Right hindlimb (tissue), 1 donor: Measurements from ENCODE around the gene ZNF664.
"Not testable (repeated sequence)": the region's sequence is repeated elsewhere in the genome, so short reads cannot be mapped to it uniquely, and the experiment has no call there.

Experiments used
- DNase-seq: peaks from one replicate; pipeline ENCODE4 v3.0.0-alpha.2; 2018

The ZNF664 gene

DNA sequence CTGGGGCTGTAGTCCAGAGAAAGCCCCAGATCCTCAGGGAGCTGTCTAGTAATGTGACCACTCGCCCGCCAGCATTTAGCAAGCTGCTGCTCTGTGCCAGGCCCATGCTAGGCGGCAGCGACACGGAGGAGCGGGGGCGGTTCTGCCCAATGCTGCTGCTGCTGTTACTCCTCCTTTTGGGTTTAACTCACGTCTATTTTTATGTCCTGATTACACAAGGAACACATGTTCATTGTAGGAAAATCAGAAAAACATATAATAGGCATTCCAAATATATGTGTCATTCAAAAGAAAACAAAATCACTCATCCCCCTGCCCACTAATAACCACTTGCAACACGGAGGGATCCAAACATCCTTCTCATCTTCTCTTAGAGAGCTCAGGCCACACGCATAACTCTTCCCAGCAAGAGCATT is 30.8 kb upstream of the ZNF664 start:
- peak; percentile 41 for DNase-seq

DNA sequence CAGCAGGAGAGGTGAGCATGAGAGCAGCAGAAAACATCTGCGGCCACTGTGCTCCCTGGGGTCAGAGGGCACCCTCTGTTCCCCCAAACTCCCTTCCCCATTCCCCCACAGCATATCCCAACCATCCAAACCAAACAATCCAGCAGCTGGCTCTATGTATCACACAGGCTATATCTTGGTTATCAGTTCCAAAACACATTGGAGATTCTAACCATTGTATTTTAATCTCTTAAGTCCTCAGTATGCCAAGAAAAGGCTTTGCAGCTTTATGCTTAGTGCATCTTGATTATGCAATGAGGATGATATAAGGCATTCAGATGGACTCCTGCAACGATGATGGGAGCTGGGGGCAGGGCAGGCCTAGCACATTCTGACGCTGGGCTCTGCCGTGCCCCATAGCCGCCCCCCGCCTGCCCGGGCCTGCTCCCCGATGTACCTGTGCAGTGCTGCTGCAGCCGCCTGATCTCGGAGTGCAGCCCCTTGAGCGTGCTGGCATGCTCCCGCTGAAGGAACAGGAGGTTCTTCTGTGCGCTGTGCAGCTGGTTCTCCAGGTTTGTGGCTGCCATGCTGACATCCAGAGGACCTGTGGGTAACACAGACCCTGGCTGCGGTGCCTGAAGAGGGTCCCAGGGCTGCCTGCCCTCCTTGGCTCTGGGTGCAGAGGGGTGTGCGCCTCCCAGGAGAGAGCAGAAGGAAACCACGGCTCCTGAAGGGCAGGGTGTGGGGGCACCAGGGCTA is 29.9 kb upstream of the ZNF664 start:
- DNase-seq: no peak

DNA sequence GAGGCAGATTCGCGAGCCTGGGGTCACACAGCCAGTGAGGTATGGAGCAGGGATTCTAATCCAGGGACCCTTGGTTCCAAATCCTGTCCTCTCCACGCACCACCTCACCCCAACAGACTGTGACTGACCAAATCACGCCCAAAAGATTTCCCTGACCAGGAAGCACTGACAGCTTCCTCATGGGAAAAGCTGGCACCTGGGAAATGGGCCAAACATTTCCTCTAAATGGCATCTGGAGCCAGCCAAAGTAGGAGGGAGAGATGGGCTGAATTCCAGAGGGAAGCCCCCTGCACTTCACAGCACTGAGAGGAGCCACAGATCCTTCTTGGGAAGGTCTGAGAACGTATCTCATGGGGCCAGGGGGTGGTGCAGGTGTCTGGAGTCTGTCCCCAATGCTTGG is 29.2 kb upstream of the ZNF664 start:
- DNase-seq: no peak

DNA sequence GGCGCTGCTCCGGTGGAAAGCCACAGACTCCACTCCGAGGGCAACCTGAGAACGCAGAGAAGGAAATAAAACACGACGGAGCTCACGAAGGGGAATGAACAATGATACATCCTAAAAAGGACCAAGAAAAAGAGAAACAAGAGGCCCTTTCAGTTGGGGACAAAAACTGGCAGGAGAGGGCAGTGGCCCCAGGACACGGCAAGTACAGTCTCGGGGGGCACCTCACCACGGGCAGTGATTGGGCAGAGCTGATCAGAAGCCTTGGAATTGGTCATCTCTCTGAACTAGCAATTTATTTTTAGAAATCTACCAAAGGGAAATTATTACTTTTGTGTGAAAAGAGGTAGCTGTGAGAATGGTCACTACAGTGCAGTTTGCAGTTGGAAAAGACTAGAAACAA is 28.3 kb upstream of the ZNF664 start:
- no peak for DNase-seq

DNA sequence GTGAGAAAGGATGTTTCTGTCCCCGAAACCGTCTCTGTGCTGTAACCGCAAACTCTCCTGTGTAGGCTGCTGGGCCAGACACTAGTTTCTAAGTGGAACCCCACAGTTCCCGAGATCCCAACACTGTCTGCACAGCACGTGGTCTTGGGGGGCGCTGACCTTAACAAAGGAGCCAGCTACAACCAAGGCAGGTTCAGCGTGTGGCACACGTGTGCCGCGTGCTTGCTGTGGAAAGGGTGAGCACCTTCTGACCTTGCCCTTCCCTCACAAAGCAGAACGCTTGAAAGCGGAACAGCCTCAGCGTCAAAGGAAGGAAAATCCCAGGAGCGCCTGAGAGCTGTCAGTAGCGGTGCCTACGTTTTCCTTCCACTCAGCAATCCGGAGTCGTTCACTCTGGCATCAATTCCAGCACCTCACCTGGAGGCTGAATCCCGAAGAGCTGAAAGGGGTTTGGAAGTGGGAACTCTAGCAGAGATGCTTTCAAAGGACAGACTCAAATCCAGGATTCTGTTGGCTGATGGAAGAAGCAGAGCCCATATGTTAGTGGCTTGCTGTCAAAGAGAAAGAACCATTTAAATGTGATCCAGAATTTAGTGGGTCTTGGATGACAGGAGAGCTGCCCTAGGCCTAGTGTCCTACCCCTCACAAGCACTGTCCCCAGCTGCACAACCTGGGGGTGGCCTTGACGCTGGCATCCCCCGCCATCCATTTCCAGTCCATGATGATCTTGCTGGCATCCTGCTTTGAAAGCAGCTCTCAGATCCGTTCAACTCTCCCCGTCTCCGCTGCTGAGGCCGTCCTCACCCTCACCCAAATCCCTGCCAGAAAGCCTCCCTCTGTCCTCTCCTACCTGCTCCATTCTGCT is 27.5 kb upstream of the ZNF664 start:
- DNase-seq: no peak

DNA sequence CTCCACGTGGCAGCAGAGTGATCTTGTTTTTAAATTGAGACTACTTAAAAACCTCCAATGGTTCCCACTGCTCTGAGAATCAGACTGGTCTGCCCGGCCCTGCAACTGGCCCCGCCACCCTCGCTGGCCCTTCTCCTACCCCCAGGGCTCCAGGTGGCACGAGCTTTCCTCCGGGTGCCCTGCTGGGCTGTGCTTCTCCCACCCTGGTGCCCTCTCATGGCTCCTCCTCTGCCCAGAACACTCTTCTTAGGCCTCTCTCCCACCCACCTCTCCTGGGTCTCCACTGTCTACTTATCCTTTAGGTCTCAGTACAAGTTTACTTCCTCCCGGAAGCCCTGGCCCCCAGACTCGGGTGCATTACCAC is 26.9 kb upstream of the ZNF664 start:
- no peak for DNase-seq

DNA sequence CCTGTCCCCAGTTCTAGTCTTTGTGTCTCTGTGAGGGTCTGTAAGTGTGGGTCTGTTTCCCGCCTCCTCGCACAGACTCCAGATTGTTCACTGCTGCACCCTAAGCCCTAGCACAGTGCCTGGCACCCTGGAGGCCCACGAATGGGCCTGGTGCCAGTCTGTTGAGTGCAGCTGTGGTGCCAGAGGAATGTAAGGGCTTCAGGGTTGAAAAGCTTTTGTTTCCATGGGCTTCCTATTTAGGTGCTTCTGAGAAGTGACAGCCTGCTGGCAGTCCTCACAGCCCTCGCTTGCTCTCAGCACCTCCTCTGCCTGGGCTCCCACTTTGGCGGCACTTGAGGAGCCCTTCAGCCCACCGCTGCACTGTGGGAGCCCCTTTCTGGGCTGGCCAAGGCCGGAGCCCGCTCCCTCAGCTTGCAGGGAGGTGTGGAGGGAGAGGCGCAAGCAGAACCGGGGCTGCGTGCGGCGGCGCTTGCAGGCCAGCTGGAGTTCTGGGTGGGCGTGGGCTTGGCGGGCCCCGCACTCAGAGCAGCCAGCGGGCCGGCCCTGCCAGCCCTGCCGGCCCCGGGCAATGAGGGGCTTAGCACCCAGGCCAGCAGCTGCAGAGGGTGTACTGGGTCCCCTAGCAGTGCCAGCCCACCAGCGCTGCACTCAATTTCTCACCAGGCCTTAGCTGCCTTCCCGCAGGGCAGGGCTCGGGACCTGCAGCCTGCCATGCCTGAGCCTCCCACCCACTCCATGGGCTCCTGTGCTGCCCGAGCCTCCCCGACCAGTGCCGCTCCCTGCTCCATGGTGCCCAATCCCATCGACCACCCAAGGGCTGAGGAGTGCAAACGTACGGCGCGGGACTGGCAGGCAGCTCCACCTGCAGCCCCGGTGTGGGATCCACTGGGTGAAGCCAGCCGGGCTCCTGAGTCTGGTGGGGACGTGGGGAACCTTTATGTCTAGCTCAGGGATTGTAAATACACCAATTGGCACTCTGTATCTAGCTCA is 26.2 kb upstream of the ZNF664 start:
- not testable (repeated sequence) for DNase-seq

DNA sequence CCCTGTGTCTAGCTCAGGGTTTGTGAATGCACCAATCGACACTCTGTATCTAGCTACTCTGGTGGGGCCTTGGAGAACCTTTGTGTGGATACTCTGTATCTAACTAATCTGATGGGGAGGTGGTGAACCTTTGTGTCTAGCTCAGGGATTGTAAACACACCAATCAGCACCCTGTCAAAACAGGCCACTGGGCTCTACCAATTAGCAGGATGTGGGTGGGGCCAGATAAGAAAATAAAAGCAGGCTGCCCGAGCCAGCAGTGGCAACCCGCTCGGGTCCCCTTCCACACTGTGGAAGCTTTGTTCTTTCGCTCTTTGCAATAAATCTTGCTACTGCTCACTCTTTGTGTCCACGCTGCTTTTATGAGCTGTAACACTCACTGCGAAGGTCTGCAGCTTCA is 25.5 kb upstream of the ZNF664 start:
- DNase-seq: not testable (repeated sequence)

DNA sequence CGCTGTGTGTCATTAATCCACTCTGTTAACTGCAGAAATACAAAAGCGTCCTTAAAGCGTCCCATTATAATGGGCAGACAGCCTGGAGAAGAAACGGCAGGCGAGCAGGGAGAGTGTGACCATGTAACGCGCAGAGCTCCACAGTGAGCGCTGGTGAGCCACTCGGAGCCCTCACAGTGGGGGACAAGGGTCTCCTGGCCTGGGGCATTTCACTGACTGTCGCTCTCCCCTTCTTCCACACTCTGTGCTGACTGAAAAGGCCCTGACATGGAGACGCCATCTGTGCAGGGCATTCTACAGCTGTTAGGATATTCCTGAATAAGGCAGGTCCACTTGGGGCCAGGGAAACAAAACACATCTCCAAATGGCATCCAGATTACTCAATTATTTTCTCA is 24.6 kb upstream of the ZNF664 start:
- no peak for DNase-seq

DNA sequence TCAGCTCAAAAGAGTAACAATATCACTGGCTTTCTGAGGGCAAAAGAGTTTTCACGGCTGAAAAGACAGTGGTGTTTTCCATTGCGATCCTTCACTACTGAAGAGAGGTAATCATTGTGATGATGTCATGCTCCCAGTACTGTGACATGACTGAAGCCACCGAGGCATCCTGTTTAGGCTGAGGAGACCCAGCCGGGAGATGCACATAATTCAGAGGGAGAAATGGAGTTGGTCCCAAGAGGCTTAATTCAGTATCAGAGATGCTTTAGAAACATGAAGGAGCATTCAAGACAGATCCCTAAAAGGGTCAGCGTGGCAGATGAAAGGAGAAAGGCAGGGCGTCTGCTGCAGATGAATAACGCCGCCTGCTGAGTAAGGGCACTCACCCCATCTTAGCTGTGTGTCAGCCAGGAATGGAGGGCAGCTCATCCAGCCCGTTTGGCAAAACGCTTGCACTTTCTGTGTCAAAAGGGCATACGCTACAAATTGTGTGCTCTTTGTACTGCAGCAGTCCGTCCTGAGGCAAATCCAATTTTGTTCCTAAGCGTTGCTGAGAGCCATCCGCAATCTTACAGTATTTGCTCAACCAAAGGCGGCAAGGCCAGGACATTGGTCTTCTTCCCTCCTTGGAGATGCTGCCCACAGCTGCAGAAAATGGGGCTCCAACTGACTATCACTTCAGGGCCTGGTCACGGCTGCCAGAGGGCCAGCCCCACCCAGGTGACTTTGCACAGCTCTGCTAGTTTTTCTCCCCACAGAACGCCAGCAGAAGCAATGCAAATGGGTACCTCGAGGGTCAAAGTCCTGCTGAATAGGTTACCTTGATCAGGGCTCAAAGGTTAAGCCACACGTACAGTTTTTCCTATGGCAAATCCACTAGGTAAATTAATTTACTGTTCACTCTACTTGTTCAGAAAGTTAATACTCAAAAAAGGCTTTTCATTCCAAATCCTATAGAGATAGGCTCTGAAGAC is 23.9 kb upstream of the ZNF664 start:
- no peak for DNase-seq

DNA sequence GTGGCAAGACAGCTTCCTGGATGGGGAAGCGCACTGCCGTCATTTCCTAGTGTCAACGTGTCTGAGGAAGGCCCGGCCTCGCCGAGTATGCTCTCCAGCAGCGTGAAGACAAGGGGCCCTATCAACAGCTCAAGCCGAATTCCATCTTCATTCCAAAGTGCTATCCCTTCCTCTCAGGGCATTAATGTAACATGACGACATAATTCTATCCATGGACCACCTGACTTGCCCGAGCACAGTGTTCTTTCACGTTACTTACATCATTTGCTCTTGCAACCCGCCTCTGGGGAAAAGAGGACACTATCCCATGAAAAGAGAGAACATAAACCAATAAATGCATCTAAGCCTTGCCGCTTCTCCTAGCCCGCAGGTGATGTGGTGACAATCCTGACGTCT is 23.2 kb upstream of the ZNF664 start:
- no peak for DNase-seq

DNA sequence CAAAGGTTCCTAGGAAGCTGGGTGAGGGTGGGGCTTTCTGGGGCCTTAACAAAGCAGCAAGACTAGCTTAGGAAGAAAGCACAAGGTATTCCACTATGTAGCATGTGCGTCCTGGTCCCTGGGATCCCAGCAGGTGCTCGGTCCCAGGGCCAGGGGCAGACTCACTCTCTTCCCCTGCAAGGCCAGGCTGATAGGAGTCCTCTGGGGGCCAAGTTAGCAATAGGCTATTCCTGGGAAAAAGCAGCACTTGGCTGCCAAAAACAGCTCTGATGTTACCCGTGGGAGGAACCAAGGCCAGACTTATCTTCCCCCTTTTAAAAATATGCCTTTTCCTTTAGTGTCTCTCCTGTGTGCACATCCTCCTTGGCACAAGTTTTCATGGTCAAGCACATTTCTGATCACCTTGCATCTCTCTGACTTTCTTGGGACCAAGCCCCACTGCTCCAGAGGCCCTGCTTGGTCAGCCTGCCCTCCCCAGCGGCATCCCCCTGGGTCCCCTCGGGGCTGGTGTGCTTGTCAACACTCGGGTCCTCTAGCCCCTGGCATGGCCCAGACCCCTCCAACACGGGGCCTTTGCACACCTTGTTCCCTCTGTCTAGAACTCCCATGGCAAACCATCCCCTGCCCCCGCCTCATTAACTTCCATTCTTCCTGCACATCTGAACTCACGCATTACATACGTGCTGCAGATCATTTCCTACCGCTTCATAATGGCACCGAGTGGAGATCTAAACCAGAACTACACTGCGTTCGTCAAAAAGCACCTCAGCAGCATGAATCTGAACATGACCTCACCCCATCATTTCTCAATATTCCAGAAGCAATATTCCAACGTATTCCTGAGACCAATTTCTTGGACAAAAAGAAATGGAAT is 22.3 kb upstream of the ZNF664 start:
- no peak for DNase-seq

DNA sequence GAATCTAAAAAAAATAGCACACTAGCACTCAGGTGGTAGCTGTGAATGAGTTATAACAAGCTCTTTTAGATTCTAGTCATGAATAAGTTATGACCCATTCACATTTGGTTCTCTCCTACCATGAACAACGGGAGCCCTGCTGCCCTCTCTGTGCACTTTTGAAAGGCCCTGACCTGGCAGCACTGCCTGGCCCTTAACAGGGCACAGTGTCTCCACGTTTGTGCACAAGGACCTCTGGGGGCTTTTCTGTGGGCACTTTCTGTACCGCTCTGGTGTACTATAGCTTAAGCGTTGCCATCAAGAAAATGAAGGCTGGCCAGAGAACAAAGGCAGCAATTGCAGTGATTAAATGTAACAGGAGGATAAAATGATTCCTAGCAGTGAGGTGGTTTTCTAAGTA is 21.5 kb upstream of the ZNF664 start:
- DNase-seq: no peak

DNA sequence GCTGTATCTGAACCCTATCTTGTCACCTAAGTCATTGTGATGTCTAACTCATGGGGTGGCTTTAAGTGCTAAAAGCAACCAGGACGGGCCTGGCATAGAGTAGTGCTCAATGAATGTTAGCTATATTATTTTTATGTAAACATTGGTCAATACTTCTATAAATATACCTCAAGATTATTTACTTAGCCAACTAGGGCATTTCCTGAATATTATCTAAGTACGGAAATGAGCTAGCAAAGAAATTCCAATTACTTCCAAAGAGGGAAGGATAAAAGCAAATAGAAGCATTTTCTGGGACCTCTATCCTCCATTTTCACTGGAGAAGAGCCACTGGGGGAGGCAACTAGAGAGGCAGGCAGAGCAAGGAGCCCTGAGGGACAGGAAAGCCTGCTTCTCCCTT is 21.0 kb upstream of the ZNF664 start:
- DNase-seq: no peak

DNA sequence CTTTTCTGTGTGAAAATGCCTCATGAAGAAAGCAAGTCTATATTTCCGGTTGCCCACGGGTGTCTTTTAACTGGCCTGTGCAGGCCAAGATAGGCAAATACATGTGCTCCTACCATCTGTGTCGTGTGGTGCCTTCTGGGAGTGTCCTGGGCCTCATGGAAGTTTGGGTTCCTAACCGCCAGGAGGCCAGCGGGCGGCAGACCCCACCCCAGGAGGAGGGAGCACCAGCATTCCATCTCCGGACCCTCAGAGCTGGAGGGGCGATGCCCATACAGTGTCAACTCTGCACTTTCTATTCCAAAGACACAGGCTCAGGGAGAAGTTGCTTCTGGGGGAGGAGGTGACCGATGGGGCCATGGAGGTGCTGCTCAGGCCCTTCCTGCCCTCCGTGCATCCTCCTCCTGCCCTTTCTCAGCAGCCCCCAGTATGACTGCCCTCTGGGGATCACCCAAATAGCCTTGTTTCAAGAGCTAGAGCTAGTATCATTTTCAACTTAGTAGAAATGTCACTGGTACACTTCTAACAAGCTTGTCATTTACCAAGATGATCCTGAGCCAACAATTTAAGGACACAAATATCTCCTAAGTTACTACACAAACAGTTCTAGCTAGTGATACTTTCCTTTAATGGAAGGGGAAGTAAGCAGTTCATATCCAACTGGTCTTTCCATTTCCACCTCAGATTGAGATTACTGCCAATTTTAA is 18.2 kb upstream of the ZNF664 start:
- no peak for DNase-seq

DNA sequence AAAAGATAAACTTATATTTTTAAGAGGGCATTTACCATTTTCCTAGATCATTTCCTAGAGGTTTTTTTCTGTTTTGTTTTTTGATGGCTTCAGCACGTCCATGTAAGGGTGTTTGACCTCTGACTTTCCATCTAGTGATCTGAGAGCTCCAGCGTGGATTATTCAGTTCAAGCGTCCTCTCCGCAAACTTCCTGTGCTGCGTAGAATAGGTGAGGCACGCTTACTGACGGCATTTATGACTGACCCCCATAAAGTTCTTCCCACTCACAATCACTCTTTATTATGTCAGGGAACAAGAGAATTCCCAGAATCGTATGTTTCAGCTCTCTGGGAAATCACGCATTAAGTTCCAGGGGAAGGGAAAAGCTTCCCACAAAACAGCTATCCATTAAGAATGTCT is 16.8 kb upstream of the ZNF664 start:
- DNase-seq: no peak

DNA sequence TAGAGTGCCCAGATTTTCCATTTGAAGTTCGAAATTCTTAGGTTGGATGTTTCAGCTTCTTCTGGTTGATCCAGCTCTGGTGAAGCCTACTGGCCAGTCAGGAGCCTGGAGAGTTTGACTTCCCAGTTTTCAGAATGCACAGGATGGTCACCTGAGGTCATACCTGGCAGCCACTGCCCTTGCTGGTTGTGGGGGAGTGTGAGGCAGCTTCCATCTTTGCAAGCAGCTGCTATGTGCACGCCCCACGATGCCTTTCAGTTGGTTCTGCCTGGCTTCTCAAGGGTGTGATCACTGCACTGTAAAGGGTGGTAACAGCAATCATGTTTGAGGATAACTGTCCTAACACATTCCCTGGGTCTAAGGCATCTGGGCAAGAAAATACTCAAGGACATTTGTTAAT is 15.8 kb upstream of the ZNF664 start:
- no peak for DNase-seq

DNA sequence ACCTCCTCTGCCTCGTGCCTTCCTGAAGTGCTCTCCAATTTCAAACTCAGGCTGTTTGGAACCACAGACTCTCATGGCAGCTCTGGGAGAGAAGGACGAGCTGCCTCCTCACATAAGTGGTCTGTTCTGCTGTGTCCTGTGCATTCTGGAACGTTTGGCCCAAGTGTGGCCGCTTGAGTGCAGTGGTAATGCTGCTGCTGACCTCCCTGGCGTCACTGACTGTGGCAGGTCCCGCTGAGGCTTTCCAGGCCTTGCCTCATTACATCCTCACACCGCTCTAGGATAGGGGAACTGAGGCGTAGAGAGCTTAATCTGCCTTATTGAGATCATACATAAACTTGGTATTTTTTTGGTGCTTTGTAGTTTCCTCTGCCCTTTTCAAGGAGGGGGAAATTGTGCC is 14.6 kb upstream of the ZNF664 start:
- DNase-seq: no peak

DNA sequence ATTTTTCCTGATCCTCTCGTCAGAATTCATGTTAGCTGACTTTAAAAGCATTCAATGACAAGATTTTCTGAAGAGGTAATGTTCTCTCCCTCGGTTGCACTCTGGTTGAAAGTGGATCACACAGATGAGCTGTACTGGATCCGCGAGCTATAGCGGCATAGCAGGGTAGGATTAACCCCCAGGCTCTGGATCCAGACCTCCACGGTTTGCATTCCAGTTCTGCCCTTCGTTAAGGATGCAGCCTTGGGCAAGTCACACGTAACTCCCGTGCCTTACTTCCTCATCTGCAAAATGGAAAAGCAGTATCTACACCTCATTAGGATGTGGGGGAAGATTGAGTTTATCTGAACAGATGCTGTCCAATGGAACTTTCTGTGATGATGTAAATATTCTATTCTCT is 14.1 kb upstream of the ZNF664 start:
- no peak for DNase-seq

DNA sequence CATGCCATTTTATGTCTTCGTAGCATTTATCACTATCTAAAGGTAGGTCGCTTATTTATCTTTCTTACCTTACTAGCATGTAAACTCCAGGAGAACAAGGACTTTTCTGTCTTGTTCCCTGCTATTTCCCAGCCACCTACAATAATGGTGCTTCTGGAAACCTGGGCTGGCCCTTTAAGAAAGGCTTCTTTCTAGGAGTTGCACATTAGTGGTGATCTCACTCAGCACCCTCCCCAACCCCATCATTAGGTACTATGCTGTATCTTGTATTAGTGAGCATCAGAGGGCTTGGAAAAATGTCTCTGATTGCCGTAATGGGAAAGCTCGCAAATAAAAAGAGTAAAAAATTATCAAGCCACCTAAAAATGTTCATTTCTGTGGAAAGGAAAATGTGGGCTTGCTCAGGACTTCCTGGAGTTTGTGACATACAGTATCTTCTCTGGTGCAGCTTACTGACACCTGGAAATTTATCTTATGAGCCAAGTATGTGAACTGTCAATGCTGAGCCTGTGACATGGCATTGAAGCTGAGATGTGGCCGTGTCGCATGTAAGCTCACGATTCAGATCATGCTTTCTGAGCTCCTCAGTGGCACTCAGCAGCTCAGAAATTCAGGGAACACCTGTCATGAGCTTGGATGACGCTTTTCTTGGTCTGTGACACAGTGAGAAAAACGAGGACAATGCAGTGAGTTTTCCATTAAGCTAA is 12.8 kb upstream of the ZNF664 start:
- DNase-seq: no peak
